GM11168 (cell line): ENCODE data around the gene TNF.

ENCODE experiments used
- in situ Hi-C: fragments of 300-500 bp; cut with MboI; formaldehyde crosslinking; loops from one replicate; pipeline ENCODE4 v1.12.0; 2022; ENCODE audit warnings: low sequenced_read_pairs; ENCODE audit not compliant: unreplicated experiment

TNF gene

DNA sequence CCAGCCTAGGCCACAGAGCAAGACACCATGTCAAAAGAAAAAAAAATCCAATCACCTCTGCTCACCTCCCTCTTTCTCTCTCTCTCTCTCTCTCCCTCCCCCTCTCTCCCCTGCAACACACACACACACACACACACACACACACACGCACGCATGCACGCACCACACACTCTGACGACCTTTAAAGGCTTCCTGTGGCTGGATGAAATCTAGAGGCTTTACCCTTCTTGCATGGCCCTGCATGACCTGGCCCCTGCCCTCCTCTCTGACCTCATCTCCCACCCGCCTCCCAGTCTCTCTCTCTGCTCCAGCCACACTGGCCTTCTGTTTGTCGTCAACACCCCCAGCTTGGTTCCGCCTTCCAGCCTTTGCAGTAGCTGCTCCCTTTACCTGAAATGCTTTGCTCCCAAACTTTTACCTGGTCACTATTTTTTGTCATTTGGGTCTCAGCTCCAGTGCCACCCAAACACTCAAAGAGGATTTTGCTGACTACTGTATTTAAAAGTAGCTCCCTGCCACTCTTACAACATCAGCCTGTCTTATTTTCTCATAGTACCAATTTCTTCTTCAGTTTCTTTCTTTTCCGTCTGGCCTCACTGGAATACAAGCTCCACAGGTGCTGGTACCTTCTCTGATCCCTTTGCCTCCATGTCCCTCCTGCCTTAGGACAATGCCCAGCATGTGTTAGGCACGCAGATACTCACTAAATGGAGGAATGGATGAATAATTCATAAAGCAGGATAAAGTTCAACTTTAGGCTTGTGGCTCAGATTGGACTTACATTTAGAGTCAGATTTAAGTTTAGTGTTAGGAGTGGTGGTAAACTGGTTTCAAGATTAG, 7.6 kb upstream of the TNF start:
- in situ Hi-C loops = no loop called here

DNA sequence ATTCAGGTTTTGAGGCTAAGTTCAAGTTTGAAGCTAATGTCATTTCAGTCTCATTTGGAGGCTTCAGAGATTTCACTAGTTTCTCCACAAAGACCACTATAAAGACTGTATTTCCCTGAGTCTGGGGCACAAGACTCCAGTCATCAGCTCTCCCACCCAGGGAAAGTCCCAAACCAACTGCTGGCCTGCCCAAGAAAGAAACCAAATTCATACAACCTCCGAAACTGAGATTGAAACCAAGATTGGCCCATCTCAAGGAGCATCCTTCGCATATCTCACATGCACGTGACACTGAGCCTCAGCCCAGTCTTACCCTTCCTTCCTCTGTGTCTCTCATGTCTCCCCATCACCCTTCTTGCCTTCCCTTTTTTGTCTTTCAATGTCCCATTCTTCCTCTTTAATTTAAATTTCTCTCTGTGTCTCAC, 6.8 kb upstream of the TNF start:
- in situ Hi-C loops = no loop called here

DNA sequence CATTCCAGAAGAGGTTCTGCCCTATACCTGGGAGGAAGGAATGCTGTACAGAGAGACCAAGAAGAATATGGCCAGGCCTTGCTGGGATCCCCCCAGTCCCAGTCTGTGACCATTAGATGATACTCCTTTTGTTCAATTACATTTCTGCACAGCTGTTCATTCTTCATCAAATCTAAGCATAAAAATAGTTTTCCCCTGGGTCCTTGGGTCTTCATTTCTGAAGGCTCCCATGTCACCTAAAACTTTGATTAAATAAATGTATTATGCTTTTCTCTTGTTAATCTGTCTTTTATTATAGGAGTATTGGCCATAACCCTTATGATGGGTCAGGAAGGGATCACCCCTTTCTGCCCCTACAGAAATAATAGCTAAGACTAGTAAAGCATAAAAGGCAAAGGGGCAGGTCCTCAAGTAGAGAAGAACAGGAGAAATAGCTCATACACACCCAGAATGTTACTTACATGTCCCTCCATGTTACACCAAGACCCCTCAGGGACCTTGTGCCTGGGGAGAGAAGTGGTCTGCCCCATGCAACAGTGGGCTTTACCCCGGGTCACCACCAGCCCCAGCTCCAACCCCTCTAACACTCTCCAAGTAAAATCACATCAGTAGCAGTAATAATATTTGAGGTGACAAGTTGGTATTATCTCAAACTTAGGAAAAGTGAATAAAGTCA, 5.4 kb upstream of the TNF start:
- in situ Hi-C loops = no loop called here

DNA sequence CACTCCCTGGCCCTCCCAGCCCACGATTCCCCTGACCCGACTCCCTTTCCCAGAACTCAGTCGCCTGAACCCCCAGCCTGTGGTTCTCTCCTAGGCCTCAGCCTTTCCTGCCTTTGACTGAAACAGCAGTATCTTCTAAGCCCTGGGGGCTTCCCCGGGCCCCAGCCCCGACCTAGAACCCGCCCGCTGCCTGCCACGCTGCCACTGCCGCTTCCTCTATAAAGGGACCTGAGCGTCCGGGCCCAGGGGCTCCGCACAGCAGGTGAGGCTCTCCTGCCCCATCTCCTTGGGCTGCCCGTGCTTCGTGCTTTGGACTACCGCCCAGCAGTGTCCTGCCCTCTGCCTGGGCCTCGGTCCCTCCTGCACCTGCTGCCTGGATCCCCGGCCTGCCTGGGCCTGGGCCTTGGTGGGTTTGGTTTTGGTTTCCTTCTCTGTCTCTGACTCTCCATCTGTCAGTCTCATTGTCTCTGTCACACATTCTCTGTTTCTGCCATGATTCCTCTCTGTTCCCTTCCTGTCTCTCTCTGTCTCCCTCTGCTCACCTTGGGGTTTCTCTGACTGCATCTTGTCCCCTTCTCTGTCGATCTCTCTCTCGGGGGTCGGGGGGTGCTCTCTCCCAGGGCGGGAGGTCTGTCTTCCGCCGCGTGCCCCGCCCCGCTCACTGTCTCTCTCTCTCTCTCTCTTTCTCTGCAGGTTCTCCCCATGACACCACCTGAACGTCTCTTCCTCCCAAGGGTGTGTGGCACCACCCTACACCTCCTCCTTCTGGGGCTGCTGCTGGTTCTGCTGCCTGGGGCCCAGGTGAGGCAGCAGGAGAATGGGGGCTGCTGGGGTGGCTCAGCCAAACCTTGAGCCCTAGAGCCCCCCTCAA, 3.1 kb upstream of the TNF start, which contains the start of gene LTA:
Gene LTA (plus strand): TSS at position 249 of the 871 bp plus-strand sequence. CDS start 454 bp downstream, at position 703.
- in situ Hi-C loops = no loop called here

DNA sequence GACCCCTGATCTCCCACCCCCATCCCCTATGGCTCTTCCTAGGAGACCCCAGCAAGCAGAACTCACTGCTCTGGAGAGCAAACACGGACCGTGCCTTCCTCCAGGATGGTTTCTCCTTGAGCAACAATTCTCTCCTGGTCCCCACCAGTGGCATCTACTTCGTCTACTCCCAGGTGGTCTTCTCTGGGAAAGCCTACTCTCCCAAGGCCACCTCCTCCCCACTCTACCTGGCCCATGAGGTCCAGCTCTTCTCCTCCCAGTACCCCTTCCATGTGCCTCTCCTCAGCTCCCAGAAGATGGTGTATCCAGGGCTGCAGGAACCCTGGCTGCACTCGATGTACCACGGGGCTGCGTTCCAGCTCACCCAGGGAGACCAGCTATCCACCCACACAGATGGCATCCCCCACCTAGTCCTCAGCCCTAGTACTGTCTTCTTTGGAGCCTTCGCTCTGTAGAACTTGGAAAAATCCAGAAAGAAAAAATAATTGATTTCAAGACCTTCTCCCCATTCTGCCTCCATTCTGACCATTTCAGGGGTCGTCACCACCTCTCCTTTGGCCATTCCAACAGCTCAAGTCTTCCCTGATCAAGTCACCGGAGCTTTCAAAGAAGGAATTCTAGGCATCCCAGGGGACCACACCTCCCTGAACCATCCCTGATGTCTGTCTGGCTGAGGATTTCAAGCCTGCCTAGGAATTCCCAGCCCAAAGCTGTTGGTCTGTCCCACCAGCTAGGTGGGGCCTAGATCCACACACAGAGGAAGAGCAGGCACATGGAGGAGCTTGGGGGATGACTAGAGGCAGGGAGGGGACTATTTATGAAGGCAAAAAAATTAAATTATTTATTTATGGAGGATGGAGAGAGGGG, 1.9 kb upstream of the TNF start:
- in situ Hi-C loops = no loop called here

DNA sequence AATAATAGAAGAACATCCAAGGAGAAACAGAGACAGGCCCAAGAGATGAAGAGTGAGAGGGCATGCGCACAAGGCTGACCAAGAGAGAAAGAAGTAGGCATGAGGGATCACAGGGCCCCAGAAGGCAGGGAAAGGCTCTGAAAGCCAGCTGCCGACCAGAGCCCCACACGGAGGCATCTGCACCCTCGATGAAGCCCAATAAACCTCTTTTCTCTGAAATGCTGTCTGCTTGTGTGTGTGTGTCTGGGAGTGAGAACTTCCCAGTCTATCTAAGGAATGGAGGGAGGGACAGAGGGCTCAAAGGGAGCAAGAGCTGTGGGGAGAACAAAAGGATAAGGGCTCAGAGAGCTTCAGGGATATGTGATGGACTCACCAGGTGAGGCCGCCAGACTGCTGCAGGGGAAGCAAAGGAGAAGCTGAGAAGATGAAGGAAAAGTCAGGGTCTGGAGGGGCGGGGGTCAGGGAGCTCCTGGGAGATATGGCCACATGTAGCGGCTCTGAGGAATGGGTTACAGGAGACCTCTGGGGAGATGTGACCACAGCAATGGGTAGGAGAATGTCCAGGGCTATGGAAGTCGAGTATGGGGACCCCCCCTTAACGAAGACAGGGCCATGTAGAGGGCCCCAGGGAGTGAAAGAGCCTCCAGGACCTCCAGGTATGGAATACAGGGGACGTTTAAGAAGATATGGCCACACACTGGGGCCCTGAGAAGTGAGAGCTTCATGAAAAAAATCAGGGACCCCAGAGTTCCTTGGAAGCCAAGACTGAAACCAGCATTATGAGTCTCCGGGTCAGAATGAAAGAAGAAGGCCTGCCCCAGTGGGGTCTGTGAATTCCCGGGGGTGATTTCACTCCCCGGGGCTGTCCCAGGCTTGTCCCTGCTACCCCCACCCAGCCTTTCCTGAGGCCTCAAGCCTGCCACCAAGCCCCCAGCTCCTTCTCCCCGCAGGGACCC, 981 bp upstream of the TNF start:
- in situ Hi-C loops = no loop called here

DNA sequence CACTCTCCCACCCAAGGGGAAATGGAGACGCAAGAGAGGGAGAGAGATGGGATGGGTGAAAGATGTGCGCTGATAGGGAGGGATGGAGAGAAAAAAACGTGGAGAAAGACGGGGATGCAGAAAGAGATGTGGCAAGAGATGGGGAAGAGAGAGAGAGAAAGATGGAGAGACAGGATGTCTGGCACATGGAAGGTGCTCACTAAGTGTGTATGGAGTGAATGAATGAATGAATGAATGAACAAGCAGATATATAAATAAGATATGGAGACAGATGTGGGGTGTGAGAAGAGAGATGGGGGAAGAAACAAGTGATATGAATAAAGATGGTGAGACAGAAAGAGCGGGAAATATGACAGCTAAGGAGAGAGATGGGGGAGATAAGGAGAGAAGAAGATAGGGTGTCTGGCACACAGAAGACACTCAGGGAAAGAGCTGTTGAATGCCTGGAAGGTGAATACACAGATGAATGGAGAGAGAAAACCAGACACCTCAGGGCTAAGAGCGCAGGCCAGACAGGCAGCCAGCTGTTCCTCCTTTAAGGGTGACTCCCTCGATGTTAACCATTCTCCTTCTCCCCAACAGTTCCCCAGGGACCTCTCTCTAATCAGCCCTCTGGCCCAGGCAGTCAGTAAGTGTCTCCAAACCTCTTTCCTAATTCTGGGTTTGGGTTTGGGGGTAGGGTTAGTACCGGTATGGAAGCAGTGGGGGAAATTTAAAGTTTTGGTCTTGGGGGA, 754 bp downstream of the TNF start:
- in situ Hi-C loops = no loop called here

DNA sequence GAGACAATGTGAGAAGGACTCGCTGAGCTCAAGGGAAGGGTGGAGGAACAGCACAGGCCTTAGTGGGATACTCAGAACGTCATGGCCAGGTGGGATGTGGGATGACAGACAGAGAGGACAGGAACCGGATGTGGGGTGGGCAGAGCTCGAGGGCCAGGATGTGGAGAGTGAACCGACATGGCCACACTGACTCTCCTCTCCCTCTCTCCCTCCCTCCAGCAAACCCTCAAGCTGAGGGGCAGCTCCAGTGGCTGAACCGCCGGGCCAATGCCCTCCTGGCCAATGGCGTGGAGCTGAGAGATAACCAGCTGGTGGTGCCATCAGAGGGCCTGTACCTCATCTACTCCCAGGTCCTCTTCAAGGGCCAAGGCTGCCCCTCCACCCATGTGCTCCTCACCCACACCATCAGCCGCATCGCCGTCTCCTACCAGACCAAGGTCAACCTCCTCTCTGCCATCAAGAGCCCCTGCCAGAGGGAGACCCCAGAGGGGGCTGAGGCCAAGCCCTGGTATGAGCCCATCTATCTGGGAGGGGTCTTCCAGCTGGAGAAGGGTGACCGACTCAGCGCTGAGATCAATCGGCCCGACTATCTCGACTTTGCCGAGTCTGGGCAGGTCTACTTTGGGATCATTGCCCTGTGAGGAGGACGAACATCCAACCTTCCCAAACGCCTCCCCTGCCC, 1.7 kb downstream of the TNF start:
- in situ Hi-C loops = no loop called here

DNA sequence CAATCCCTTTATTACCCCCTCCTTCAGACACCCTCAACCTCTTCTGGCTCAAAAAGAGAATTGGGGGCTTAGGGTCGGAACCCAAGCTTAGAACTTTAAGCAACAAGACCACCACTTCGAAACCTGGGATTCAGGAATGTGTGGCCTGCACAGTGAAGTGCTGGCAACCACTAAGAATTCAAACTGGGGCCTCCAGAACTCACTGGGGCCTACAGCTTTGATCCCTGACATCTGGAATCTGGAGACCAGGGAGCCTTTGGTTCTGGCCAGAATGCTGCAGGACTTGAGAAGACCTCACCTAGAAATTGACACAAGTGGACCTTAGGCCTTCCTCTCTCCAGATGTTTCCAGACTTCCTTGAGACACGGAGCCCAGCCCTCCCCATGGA, 2.2 kb downstream of the TNF start:
- in situ Hi-C loops = no loop called here

DNA sequence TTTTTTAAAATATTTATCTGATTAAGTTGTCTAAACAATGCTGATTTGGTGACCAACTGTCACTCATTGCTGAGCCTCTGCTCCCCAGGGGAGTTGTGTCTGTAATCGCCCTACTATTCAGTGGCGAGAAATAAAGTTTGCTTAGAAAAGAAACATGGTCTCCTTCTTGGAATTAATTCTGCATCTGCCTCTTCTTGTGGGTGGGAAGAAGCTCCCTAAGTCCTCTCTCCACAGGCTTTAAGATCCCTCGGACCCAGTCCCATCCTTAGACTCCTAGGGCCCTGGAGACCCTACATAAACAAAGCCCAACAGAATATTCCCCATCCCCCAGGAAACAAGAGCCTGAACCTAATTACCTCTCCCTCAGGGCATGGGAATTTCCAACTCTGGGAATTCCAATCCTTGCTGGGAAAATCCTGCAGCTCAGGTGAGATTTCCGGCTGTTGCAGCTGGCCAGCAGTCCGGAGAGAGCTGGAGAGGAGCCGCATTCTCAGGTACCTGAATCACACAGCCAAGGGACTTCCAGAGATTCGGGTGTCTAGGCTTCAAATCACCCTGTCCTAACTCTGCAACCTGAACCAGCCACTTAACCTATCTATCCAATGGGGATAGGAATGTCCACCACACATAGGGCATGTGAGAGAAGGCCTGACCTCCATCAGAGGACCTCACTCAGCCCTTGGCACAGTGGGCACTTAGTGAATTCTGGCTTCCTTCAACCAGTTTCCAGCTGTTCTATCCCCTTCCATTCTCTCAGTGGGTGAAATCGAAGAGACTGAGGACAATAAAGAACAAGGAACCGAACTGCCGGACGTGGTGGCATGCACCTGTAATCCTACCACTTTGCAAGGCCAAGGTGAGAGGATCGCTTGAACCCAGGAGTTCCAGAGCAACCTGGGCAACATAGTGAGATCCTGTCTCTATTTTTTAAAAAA, 3.1 kb downstream of the TNF start:
- in situ Hi-C loops = no loop called here

DNA sequence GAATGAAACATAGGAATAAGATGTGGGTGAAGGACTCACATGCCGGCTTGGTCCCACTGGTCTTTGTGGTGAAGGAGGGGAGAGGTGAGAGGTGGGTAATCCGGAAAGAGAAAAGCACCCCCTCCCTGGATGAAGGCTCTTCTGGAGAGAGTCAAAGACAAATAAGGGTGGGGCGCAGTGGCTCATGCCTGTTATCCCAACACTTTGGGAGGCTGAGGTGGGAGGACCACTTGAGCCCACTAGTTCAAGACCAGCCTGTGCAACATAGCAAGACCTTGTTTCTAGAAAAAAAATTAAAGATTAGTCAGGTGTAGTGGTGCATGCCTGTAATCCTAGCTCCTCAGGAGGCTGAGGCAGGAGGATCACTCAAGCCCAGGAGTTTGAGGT, 3.7 kb downstream of the TNF start:
- in situ Hi-C loops = no loop called here

DNA sequence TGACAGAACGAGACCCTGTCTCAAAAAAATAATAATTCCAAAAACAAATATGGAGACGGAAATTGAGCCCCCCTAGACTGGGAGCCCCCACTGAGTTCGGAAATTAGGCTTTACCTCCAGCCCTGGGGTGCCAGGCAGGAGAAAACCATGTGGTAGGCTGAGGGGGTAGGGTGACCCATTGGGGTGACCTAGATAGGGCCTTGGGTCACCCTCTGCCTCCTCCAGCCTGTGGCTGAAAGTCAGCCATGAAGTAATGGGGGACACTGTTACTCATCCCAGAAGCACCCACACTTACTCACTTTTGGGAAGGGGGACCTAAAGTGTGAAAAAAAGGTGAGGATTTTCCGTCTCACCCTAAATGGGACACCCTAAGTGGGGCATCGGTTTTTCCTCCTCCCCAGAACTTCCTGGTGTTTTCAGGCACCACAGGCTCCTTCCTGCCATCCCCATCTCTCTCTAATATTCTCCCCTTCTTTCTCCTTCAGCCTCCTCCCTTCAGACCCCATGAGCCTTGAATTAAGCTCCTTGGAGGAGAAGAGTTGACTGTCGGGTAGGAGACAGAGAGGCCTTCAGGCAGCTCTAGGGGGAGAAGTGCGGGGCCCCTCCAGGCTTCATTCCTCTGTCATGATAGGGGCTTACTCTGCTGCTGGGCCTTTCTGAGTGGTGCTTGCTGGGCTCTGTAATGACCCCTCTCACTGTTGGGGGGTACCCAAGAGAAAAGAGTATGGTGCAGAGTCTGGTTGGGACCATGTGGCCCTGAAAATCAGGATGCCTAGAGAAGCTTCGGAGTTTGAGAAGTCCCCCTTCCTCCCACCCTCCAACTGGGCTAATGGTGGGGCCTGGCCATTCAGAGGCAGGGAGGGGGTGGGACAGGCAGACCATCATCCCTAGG, 4.4 kb downstream of the TNF start:
- in situ Hi-C loops = no loop called here

DNA sequence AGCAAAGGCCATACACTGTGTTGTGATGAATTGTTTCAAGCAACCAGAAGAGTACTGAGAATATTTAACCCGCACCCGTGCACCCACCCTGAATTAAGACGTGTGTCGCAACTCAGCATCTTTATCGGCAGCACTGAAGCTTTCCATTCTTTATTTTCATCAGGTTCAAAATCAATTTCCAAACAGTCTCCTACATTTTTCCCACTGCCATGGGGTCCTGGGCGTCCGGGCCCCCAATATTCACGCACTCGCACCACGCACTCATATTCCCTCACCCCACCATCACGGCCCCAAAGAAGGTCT, 5.0 kb downstream of the TNF start:
- in situ Hi-C loops = no loop called here

DNA sequence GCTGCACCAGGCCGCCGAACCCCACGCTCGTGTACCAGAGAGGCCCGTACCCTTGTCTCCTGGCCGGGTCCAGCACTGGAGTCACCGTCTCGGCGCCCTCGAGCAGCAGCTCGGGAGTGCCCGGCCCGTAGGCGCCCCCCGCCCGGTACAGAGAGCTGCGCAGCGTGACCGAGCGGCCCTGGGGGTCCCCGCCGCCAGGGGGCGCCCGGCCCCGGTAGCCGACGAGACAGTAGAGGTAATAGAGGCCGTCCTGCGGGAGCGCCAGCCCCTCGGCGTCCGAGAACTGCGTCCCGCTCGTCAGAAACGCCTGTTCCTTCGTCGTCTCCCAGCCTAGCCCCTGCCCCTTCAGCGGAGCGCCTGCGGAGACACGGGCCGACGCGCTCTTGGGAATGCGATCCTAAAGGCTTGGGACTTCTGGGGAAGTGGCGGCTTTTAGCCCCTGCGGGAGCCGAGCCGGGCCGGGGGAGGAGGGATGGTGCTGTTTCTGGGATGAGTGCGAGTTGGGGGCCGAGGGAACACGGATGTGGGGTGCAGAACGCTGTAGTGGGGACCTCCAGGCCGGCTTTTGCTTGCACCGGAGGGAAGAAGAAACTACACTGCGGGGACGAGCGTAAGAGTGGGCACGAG, 5.6 kb downstream of the TNF start:
- in situ Hi-C loops = no loop called here
